Pons (tissue), 1 donor: ENCODE data around the gene ITGB7.
"Not testable (repeated sequence)": the region's sequence is repeated elsewhere in the genome, so short reads cannot be mapped to it uniquely, and the experiment has no call there.

Experiments
- DNase-seq: peaks from one replicate; pipeline ENCODE4 v3.0.0-alpha.2; 2016; ENCODE audit warnings: low spot score

Gene ITGB7

DNA sequence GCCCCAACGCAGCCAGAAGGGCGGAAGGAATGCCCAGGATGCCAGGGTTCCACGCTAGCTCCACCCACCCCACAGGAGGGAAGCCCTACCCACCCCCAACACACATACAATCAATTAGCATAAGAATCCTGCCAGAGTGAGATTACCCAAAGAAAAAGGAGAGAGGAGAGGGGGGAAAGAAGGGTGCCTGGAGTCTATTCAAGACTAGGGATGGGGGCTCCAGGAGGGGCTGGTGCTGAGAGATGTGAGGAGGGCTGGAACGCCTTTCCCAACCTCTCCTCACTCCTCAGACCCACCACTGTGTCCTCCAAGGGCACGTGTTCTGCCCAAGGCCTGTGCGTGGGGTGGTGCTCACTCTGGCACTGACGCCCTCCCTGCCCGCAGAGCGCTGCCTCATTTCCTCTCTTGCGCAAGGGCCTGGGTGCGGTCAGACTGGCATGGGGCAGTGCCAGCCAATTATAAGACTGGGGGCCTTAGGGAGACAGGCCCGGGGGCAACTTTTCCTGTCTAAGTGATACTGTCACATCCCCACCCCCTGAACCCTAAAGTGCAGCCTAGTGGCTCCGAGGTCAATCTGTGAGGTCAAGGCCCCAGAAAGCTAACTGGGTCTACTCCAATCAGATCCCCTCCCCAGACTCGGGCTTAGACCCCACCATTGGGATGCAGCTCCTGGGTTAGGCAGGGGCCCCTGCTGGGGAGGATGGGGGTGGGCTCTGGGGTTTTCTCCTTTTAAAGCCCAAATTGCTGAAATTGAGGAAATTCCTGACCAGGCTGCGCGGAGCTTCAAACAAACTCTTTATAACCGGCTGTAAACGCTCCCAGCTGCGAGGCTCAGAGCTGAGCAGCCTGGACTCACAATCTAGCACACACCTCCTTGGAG lies 10.2 kb upstream of the ITGB7 start:
- DNase-seq = no peak

DNA sequence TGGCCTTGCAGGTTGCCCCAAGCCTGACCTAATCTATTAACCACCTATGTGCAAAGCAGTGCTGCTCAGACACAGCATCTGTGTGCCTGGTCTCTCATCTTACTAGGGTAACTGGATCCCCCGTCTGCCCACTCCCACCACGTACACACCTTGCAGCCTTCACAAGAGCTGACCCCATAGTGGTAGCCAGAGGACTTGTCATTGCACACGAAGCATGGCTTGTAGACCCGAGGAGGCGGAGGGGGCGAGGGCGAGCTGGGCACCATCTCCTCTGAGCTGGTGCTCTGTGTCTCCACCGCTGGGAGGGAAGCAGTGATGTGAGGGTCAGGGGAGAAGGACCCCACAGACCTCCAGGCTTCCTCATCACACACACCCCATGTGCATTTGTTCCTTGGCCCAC lies 8.4 kb upstream of the ITGB7 start:
- no peak for DNase-seq

DNA sequence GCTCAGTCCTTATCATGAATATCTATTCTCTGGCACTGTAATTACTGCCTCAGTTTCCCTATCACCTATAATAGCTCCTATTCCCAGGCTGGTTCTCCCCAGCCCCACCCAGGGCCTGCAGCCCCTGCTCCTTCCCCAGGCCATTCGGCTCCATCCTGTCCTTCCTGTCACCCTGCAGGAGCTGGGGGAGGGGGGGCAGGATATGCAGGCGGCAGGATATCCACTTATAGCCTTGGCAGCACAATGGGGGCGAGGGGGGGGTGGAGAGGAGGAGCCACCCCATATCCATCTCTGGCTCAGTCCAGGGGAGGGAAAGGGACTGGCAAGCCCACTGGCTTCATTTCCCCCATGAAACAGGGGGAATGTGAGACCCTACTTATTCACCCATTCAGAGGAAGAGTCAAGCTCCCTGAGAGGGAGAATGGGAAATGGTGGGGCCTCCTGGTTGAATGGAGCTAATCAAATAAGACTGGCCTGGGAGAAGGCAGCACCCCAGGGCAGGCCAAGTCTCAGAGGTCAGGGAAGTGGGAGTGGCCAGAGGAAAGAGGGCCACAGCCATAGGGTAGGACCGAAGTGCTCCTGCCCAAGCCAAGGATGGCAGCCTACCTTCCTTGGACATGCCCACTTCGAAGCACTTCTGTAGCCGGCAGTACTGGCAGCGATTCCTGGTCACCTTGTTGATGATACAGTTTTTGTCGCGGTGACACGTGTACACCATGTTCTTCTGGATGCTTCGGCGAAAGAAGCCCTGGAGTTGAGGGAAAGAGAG lies 7.8 kb upstream of the ITGB7 start:
- DNase-seq = no peak

DNA sequence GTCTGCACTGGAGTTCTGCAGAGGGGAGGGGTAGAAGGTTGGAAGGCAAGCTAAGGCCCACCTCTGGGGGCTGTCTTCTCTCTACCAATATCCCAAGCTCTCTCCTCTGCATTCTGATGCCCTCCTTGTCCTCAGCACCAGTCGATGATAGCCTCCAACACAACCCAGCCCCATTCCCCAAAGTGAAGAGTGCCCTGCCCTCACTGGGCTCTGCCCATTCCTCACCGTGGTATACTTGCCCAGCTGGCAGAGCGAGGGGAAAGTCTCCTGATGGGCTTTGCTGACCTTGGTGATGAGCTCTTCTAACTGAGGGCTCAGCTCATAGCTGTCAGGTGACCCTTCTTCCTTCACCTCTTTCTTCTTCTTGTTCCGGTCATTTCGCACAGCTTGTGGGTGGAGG lies 7.2 kb upstream of the ITGB7 start:
- no peak for DNase-seq

DNA sequence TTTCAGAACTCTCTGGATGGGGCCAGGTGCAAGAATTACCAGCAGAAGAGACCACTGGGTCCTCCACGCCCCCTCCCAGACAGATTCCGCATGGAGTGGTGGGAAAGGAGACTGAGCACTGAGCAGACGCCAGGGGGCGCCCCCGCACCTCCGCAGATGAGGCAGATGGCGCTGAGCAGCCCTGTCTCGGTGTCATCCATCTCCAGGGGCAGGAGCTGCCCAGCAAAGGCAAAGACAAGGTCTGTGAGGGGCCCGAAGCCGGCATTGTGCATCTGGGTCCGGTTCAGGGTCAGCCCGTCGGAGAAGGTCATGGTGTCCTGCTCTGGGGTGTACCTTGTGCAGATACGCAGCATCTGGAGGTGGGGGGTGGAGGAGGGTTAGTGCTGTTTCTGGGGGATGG lies 6.3 kb upstream of the ITGB7 start:
- DNase-seq = peak; percentile 68

DNA sequence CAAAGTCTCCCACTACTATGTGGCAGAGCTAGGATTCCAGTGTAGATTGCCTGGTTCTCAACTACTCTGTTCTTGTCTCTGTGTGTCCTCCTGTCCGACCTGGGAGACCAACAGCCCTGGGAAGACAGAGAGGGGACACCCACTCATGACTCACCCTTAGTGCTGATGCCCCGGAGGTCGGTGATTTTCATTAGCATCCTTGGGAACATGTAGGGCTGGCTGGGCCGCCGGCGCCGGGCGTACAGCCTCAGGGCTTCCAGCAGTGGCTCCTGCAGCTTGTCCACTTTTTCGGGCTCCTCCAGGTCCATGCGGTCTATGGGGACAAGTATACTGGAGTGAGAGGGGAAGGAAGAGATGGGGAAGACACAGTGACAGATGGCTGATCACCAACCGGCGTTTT lies 5.9 kb upstream of the ITGB7 start:
- DNase-seq = no peak

DNA sequence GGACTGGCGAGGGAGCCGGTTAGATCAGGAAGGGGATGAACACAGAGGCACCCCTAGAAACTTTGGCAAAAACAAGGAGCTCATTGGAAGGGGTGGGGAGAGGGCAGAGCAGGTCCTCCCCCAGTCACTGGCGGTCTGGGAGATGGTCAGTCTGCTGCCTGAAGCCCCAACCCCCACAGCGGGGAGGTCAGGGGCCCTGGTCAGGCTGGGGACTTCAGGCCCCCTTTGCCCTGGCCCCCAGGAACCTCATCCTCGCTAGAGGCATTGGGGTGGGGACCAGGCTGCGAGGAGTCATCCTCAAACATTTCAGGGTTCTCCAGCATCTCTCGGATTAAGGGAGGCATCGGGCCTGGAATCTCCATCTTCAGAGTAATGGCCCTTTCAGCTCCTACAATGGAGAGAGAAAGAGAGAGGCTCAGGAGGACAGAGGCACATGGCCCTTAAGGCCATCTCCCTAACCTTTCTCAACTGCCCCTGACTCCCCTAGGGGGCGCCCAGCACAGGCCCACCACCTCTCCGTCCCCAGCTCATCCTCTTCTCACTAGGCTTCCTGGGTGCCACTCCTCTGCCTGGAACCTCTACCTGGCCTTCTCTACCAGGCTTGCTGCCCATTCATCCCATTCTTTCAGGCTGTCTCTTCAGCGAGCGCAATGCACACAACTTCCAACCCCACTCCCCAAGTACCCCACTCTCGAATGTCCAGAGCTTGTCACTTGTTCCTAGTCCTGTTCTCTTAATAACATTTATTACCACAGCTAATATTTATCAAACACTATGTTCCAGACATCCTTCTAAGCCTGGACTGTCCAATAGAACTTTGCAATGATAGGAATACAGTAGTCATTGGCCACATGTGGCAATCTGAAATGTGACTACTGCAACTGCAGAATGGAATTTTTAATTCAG lies 4.7 kb upstream of the ITGB7 start:
- no peak for DNase-seq

DNA sequence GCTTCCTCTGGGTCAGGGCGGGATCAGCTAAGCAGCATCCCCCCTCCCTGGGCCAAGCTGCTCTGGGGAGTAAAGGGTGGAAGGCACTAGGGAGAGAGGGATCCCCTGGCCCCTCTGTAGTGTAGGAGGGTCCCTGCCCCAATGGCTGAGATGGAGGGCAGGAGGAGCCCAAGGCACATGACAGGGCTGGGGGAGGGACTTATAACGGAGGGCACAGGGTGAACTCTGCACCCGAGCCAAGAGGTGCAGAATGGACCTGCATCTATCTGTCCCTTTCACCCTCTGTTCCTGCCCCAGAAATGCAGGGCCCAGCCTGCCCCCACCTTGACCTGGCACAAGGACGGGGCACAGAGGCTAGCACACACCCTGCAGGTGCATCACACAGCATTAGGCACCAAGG lies 3.8 kb upstream of the ITGB7 start:
- DNase-seq = no peak

DNA sequence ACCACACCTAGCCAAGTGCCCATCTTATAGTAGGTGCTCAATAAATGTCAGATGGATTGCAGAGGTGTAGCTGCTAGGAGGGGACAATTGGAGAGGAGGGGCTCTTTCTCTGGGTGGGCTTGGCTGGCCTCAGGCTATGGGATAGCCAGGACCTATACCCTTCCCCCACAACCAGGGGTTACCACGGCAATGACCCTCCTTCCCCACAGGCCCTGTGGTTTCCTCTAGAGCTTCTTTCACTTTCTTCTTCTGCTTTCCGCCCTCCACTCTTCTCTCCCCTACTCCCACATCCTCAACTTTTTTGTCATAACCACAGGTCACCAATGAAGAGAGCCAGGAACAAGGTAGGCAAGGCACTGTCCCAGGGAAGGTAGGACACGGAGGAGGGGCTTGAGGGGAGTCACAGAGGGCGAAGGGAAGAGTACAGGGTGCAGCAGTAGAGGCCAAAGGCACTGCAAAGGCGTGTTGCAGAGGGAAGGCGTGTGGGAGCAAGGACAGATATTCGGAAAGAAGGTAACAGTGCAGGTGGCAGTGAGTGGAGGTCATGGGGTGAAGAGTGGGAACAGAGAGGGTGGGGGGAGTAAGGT lies 1.9 kb upstream of the ITGB7 start:
- DNase-seq = no peak

DNA sequence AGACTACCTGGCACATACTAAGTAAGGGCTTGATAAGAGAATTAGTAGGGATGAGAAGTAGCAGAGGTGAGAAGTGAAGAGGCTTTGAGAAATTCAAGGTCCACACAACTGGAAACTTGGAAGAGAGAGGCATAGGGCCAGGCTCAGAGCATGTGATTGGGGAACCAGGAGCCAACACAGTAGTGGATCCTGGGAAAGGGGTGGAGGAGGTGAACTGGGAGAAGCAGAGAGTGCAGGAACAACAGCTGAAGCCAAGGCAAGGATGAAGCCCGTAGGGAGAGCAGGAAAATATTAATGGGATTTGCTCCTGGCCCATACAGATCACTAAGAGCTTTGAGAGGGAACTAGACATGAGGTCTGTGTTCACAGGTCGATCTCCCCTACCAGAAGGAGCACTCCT lies 1.4 kb upstream of the ITGB7 start:
- no peak for DNase-seq

DNA sequence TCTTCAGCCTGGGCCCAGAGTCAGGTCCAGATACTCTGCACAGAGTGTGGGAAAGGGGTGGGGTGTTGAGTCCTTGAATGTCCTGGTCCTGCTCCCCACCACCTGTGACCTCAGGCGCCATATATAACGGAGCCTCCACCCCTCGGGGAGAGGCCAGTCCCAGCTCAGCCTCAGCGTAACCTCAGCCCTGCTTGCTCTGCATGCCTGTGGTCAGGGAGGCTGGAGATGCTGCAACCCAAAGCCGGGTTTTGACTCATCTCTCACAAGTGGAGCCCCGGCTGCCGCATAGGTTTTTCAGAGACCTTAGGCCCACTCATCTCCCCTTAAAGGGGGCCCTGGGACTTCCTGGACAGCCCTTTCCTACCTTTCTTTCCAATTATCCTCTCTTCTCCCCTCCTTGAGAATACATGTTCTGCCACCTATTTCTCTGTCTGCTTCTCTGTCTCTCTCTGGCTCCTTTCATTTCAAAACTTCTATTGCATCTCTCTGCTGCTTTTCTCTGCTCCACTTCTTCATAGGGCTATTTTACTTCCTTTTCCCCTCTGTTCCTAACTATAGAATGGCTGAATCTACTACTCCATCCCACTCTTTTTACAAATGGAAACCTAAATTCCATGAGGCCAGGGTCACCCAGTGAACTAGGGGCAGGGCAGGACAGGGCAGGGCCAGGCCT lies 1.2 kb downstream of the ITGB7 start:
- no peak for DNase-seq

DNA sequence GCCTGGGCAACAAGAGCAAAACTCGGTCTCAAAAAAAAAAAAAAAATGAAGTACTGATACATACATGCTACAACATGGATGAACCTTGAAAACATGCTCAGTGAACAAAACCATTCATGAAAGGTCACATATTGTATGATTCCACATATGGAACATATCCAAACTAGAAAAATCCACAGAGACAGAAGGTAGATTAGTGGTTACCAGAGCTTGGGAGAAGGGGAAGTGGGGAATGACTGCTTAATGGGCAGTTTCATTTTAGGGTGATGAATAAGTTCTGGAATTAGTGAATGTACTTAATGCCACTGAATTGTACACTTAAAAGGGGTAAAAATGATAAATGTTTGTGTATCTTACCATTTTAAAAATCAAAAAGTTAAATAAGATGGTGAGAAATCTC lies 2.7 kb downstream of the ITGB7 start:
- DNase-seq = no peak

DNA sequence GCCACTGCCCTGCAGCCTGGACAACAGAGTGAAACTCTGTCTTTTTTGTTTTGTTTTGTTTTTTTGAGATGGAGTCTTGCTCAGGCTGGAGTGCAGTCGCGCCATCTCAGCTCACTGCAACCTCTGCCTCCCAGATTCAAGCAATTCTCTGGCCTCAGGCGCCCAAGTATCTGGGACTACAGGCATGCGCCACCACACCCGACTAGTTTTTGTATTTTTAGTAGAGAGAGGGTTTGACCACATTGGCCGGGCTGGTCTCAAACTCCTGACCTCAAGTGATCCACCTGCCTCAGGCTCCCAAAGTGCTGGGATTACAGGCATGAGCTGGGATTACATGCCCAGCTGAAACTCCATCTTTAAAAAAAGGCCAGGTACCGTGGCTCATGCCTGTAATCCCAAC lies 4.7 kb downstream of the ITGB7 start:
- DNase-seq = not testable (repeated sequence)

DNA sequence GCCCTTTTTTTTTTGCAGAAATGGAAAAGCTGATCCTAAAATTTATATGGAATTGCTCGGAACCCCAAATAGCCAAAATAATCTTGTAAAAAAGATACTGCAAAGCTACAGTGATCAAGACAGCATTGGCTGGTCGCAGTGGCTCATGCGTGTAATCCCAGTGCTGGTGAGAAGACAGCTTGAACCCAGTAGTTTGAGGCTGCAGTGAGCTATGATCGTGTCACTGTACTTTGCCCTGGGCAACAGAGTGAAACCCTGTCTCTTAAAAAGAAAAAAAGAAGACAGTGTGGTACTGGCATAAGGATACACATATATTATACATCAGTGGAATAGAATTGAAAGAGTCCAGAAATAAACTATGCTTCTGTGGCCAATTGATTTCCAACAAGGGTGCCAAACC lies 5.4 kb downstream of the ITGB7 start:
- no peak for DNase-seq

DNA sequence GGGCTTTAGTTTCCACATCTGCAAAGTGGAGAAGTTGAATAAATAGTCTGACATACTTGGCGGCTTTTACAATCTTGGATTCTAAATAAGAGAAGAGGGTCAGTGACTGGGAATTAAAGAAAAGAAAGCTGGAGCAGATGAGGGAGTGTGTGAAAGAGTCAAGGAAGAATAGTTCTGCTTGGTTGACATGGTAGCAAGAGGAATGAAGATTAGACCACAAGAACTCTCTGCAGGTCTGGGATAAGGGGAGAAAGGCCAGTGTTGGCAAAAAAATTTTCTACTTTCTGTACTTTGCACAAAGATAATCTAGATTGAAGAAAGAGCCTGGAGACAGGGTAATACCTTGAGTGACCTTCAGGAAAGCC lies 5.9 kb downstream of the ITGB7 start:
- no peak for DNase-seq

DNA sequence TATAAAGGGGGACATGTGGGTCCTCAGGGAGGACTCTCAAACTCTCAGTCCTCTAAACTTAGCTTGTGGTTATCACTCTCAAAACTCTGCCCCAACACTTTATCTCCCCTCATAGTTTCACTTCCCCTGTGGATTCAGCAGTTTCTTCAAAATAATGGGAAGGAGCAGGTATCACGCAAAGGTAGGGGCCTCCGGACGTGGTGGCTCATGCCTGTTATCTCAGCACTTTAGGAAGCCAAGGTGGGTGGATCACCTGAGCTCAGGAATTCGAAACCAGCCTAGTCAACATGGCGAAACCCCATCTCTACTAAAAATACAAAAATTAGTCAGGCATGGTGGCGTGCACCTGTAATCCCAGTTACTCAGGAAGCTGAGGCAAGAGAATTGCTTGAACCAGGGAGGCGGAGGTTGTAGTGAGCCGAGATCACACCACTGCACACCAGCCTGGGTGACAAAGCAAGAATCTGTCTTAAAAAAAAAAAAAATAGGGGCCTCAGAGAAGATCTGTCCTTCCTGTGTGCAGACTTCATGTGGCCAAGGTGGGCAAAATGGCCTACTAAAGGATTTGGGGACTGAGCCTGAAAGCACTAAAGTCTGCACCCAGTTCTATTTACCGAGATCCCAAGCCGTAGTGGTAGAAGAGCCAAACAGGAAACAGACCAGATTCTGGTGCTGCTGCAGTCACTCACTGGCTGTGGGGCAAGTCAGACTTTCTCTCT lies 6.4 kb downstream of the ITGB7 start:
- DNase-seq = no peak

DNA sequence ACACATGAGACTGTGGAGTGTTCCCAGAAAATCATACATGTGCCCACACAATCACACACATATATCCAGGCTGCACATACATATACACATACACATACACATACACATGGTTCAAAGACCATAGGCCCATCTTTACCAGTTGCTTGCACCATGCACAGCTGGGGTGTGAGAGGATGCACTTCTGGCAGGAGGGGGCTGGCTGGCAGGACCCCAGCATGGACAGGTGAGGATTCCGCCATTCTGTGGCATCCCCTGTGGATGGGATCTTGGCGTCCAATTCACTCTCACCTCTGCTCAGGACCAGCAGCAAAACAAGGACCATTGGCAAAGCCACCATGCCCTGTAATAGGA lies 7.0 kb downstream of the ITGB7 start:
- DNase-seq = no peak

DNA sequence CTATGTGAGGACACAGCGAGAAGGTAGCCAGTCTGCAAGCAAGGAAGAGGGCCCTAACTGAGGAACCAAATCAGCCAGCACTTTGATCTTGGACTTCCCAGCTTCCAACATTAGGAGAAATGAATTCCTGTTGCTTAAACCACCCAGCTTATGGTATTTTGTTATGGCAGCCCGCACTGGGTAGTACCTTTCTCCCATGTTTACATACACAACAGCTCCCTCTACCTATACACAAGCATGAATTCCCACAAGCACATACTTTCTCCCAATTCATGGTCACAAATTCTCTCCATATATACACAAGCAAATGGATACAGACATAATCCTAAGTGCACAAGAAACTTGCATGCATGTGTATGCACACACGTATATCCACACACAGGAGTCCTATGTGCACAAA lies 7.4 kb downstream of the ITGB7 start:
- no peak for DNase-seq

DNA sequence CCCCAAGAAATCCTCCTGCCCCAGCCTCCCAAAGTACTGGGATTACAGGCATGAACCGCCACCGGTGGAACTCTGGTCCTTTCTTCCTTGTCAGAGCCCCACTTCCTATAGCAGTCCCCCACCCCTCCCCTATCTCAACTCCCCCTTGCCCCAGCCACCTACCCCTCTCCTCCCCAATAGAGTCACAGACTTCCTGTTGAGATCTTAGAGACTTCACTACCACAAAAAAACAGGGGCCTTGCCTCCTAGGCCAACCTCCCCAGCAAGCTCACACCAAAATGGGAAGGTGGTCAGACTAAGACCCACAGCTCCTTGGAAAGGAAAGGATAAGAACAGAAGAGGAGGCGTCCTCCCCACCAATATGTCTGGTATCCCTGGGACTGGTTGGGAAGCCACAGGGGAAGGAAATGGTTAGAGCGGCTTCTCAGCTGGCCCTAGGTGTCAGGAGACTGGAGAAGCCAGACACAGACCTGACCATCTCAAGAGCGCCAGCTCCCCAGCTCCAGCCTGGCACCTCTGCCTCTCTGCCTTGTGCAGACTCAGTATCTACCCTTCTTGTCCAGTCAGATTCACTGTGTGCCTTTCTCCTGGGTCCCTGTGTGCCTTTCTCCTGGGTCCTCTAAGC lies 8.5 kb downstream of the ITGB7 start:
- DNase-seq = no peak

DNA sequence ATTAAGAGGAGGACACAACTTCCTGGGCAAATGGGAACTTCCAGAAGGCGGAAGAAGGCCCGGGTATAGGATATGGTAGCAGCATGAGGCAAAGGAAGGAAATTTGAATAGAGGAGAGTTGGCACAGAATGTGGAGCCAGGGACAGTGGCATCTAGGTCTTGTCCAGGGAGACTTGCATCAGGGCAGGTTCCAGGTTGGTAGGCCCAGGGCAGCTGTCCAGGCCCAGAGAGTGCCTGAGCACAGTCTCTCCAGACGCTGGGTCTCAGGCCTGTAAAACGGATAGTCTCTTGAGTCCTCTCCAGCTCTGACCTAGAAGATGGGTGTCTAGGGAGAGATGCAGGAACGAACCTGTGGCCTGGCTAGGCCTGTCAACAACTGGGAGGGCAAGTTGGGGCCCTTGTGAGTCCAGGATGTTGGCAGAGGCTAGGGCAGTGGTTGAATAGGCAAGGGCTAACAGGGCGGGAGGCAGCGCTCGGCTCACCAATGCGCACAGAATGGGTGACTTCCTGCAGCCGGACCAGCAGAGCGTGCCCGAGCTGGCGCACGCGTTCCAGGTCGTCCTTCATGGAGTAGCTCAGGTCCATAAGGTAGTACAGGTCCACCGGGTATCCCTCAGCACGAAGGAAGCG lies 9.9 kb downstream of the ITGB7 start:
- no peak for DNase-seq
